ENCODE measurements around the gene KIF12.

The KIF12 gene

GRCh38 chr9:114123031-114123977 lies 24.2 kb upstream of the KIF12 start:
- no peak for DNase-seq

GRCh38 chr9:114122136-114123027 lies 23.3 kb upstream of the KIF12 start:
- DNase-seq = no peak

- DNase-seq = no peak
Observed at GRCh38 chr9:114121227-114122135, 22.4 kb upstream of the KIF12 start.

- no peak for DNase-seq
Observed at GRCh38 chr9:114120192-114121014, 21.3 kb upstream of the KIF12 start.

GRCh38 chr9:114119242-114120191 lies 20.4 kb upstream of the KIF12 start:
- no peak for DNase-seq

- no peak for DNase-seq
Observed at GRCh38 chr9:114117996-114118830, 19.1 kb upstream of the KIF12 start.

- no peak for DNase-seq
Observed at GRCh38 chr9:114117614-114117995, 18.5 kb upstream of the KIF12 start.

GRCh38 chr9:114116126-114116747 lies 17.1 kb upstream of the KIF12 start:
- no peak for DNase-seq

- DNase-seq = no peak
Observed at GRCh38 chr9:114115654-114116125, 16.6 kb upstream of the KIF12 start.

GRCh38 chr9:114114364-114114763 lies 15.3 kb upstream of the KIF12 start:
- DNase-seq = no peak

GRCh38 chr9:114112778-114113584 lies 13.9 kb upstream of the KIF12 start:
- no peak for DNase-seq

GRCh38 chr9:114112325-114112724 lies 13.2 kb upstream of the KIF12 start:
- DNase-seq = no peak

- DNase-seq = no peak
Observed at GRCh38 chr9:114110180-114110579, 11.1 kb upstream of the KIF12 start.

GRCh38 chr9:114109124-114109523 lies 10.0 kb upstream of the KIF12 start:
- no peak for DNase-seq

GRCh38 chr9:114108016-114108833 lies 9.1 kb upstream of the KIF12 start:
- peak; percentile 90 for DNase-seq

- DNase-seq = no peak
Observed at GRCh38 chr9:114107286-114108001, 8.4 kb upstream of the KIF12 start.
